ENCODE data around the gene SIMC1.
"Not testable (repeated sequence)": the region's sequence is repeated elsewhere in the genome, so short reads cannot be mapped to it uniquely, and the experiment has no call there.

DNA sequence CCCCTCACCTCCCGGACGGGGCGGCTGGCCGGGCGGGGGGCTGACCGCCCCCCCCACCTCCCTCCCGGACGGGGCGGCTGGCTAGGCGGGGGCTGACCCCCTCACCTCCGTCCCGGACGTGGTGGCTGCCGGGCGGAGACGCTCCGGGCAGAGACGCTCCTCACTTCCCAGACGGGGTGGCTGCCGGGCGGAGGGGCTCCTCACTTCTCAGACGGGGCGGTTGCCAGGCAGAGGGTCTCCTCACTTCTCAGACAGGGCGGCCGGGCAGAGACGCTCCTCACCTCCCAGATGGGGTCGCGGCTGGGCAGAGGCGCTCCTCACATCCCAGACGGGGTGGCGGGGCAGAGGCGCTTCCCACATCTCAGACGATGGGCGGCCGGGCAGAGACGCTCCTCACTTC is 13.9 kb downstream of the SIMC1 start:
- not testable (repeated sequence) for TF ChIP-seq POLR2A, SMC3 (IDR thresholded peaks at IDR 0.05; ENCODE audit: low read depth, low read length)
- TF ChIP-seq, protein P1, sequence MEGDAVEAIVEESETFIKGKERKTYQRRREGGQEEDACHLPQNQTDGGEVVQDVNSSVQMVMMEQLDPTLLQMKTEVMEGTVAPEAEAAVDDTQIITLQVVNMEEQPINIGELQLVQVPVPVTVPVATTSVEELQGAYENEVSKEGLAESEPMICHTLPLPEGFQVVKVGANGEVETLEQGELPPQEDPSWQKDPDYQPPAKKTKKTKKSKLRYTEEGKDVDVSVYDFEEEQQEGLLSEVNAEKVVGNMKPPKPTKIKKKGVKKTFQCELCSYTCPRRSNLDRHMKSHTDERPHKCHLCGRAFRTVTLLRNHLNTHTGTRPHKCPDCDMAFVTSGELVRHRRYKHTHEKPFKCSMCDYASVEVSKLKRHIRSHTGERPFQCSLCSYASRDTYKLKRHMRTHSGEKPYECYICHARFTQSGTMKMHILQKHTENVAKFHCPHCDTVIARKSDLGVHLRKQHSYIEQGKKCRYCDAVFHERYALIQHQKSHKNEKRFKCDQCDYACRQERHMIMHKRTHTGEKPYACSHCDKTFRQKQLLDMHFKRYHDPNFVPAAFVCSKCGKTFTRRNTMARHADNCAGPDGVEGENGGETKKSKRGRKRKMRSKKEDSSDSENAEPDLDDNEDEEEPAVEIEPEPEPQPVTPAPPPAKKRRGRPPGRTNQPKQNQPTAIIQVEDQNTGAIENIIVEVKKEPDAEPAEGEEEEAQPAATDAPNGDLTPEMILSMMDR (conservative IDR thresholded peaks at IDR 0.05; ENCODE audit: low read depth, low read length): not testable (repeated sequence)

Measured in IMR-90 (cell line).